Heart left ventricle (tissue), 16 donors: ENCODE results near the gene ROPN1. TPM values are rescaled to one million over a fixed set of nuclear protein-coding genes. Genes with fewer than 3 reads are reported as not detected.

Experiments
- ATAC-seq, 4 donors: fragments of 200-7000 bp; cut with Tn5 transposase; one replicate each; pipeline ENCODE4 v1.9.1; 2020 to 2022; ENCODE audit warnings: moderate library complexity in 4 of 4, mild to moderate bottlenecking in 3 of 4, moderate number of reproducible peaks in 1 of 4
- DNase-seq, 5 donors: peaks; one replicate each; pipeline ENCODE4 v3.0.0-alpha.2; 2020
- H3K27ac ChIP-seq, 12 donors: fragments of 200-600 bp; sonication (generic) in 4 of 12; one replicate each; pipeline versions ENCODE4 v1.5.0 to v1.8.0; 2016 to 2022; ENCODE audit warnings: mild to moderate bottlenecking in 2 of 12
- H3K27me3 ChIP-seq, 9 donors: fragments of 200-600 bp; sonication (generic) in 2 of 9; one replicate each; pipeline versions ENCODE4 v1.5.1 to v1.8.0; 2016 to 2022; ENCODE audit warnings: mild to moderate bottlenecking in 3 of 9
- H3K36me3 ChIP-seq, 9 donors: fragments of 200-600 bp; sonication (generic) in 2 of 9; one replicate each; pipeline versions ENCODE4 v1.5.0 to v1.8.0; 2018 to 2022; ENCODE audit warnings: mild to moderate bottlenecking in 2 of 9
- H3K4me1 ChIP-seq, 12 donors: fragments of 200-600 bp; sonication (generic) in 4 of 12; one replicate each; pipeline versions ENCODE4 v1.5.0 to v1.8.0; 2016 to 2022; ENCODE audit warnings: mild to moderate bottlenecking in 3 of 12
- H3K4me3 ChIP-seq, 12 donors: fragments of 200-600 bp; sonication (generic) in 4 of 12; one replicate each; pipeline versions ENCODE4 v1.5.0 to v1.8.0; 2017 to 2022; ENCODE audit warnings: mild to moderate bottlenecking in 9 of 12, moderate library complexity in 4 of 12
- H3K9me3 ChIP-seq, 12 donors: fragments of 200-600 bp; sonication (generic) in 4 of 12; one replicate each; pipeline versions ENCODE4 v1.5.0 to v1.8.0; 2016 to 2022; ENCODE audit warnings: mild to moderate bottlenecking in 1 of 12
- CTCF ChIP-seq, 12 donors: fragments of 200-600 bp; sonication (generic) in 4 of 12; IDR thresholded peaks; one replicate each; pipeline versions ENCODE4 v1.5.0 to v1.8.0; 2018 to 2022; ENCODE audit warnings: antibody characterized with exemption in 12 of 12, mild to moderate bottlenecking in 5 of 12
- POLR2A ChIP-seq, 2 donors: fragments of 450-650 bp; IDR thresholded peaks; one replicate each; pipeline ENCODE4 v1.6.1; 2017; ENCODE audit warnings: antibody characterized with exemption in 2 of 2, mild to moderate bottlenecking in 2 of 2, moderate library complexity in 2 of 2
- WGBS, 4 donors: extraction: QIAGEN DNeasy Blood & Tissue Kit in 2 of 4; methylation state at CpG; one replicate each; pipeline versions ENCODE4 v1.1.5 to v1.1.7; 2013 to 2018; 5-methylcytosine and 5-hydroxymethylcytosine counted together
- intact Hi-C, 10 donors: fragments of 100-400 bp; cut with DNase I; formaldehyde crosslinking; loops; one replicate each; pipeline versions ENCODE4 v1.11.1 to v1.14.2; 2022
- polyA plus RNA-seq, 2 donors: library from polyadenylated mRNA; stranded (reverse); fragments of 200-250 nt; gene quantifications; one replicate each; pipeline ENCODE4 v1.2.3, GENCODE V29; 2013
- total RNA-seq, 9 donors: library from RNA; depleted of rRNA in 2 of 9; stranded (reverse); fragments of >200 nt in 2 of 9; fragmentation: NEBNext Ultra II Directional in 3 of 9; extraction: Animal tissue kit (Norgen Biotek cat#: 25700) in 3 of 9; gene quantifications; one replicate each; pipeline versions ENCODE4 v1.1.0 to v1.2.4, GENCODE V29; 2016 to 2023
- donor health status: ischemic (EF 13 %, LVEDD 7.1; RV severe dilation, severe dysfunction).
- donor health status: healthy with polysubstance abuse.
- donor health status: DM: no; HTN: yes; CAD: no.
- donor health status: DM: no; HTN: no; CAD: no.
- donor health status: ischemic (EF 25% LVEDD 6.9; RV normal size, moderate dysfunction).
- donor health status: ischemic (EF 25% LVEDD 5.7; RV mildly dilated, moderate dysfunction).
- donor health status: healthy.
- donor health status: DM: yes; HTN: yes; CAD: no.
- donor health status: ischemic (EF 35%, LVEDD 5.7; RV mildly dilated, moderate dysfunction).
- donor health status: nonischemic (EF 11% LVEDD 7.7; RV severe dilation, severe dysfunction).
- donor health status: DM: yes; HTN: yes; CAD: no.
- donor health status: PGD.
- donor health status: ischemic (EF 29% LVEDD 5.4; RV normal size, mild dysfunction).
- donor health status: nonischemic (EF 23%, LVEDD 6.1; RV moderate dilation, normal function).

Gene ROPN1
- total and polyA plus RNA-seq, 11 donors: 0.19 to 0.67 (median 0.31) TPM; not detected in 4

- Histone ChIP-seq H3K9me3 (no peaks in the 10 kb centered on the region), H3K4me1 (peaks cover 0 to 28% (median 7%) of the 10 kb centered on the region in 12 donors), H3K27ac (peak overlapping the region in 11 of 12 donors; percentile 42 to 85 (median 71)), H3K27me3 (no peaks in the 10 kb centered on the region), H3K4me3 (peak overlapping the region; percentile 24 to 86 (median 70)), H3K36me3 (peaks cover 0 to 2% (median 0%) of the 10 kb centered on the region in 9 donors)
- WGBS, 4 donors: 4 to 5% (median 5%) methylated on average over 15 of the region's 15 CpGs
- intact Hi-C loops: no loop called here
- TF ChIP-seq POLR2A (IDR thresholded peaks at IDR 0.05) (no peak), CTCF (IDR thresholded peaks at IDR 0.05) (no peak)
- DNase-seq (no peak), ATAC-seq (no peak)
These were observed 30.4 kb downstream of the ROPN1 start for GRCh38 chr3:123961508-123961856.

GRCh38 chr3:123960781-123961507 is 31.0 kb downstream of the ROPN1 start, which contains the start of gene CCDC14:
TSS of gene CCDC14 (minus strand) at chr3:123961229. CDS start at chr3:123961173, 56 bp downstream.
- H3K4me3 ChIP-seq: peak within 1 kb of the TSS; percentile 24 to 86 (median 70)
- peak; percentile 99 to 100 (median 99) for ATAC-seq
- H3K36me3 ChIP-seq: peaks cover 0 to 7% (median 2%) of the 10 kb centered on the region in 9 donors
- H3K9me3 ChIP-seq: no peaks in the 10 kb centered on the region
- H3K27ac ChIP-seq: peak within 1 kb of the TSS in 11 of 12 donors; percentile 42 to 85 (median 71)
- intact Hi-C loops: no loop called here
- TF ChIP-seq CTCF (IDR thresholded peaks at IDR 0.05): peak in 2 of 12 donors; percentile 8 to 16
- peak in 1 of 2 donors; percentile 64 for TF ChIP-seq POLR2A (IDR thresholded peaks at IDR 0.05)
- peaks cover 0 to 28% (median 7%) of the 10 kb centered on the region in 12 donors for H3K4me1 ChIP-seq
- 0 to 1% (median 0%) methylated on average over 55 of the region's 55 CpGs for WGBS, 4 donors
- peak; percentile 90 to 95 (median 94) for DNase-seq
- H3K27me3 ChIP-seq: no peaks in the 10 kb centered on the region

- no peak overlapping the region for H3K27ac ChIP-seq
- ATAC-seq: no peak
- 93 to 99% (median 98%) methylated on average over 4 of the region's 4 CpGs for WGBS, 4 donors
These were observed 38.2 kb downstream of the ROPN1 start for GRCh38 chr3:123953735-123954134.

More at GRCh38 chr3:123953735-123954134, 38.2 kb downstream of the ROPN1 start:
- Histone ChIP-seq H3K27me3 (no peaks in the 10 kb centered on the region), H3K36me3 (peaks cover 0 to 61% (median 43%) of the 10 kb centered on the region in 9 donors), H3K4me3 (no peak overlapping the region), H3K9me3 (no peaks in the 10 kb centered on the region), H3K4me1 (peaks cover 0 to 3% (median 0%) of the 10 kb centered on the region in 12 donors)
- intact Hi-C loops: no loop called here
- no peak for TF ChIP-seq POLR2A (IDR thresholded peaks at IDR 0.05)
- TF ChIP-seq CTCF (IDR thresholded peaks at IDR 0.05): no peak
- no peak for DNase-seq
